ENCODE data around the gene CDYL.

The CDYL gene

GRCh38 chr6:4889701-4890100, 113.5 kb downstream of the CDYL start:
- DNase-seq = no peak

DNA sequence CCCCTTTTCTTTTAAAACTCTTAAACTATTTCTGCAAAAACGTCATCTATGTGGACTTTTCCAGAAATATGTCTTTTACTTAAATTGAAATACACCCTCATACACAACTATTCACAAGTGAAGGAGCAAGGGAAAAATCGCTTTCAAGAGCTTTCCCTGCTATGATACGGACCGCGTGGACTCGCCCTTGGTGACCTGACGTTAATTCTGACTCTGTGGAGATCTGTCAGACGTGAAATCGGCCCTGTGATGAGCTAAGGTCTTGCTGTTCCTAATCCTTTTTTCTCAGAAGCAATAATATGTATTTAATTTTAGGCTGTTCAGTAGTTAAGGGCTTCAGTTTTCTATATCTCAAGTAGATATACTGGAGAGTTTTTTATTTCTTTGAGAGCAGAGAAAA, 114.0 kb downstream of the CDYL start:
- no peak for DNase-seq

GRCh38 chr6:4890627-4891026, 114.4 kb downstream of the CDYL start:
- DNase-seq = no peak

- no peak for DNase-seq
Measured at GRCh38 chr6:4891141-4891540, 114.9 kb downstream of the CDYL start.

GRCh38 chr6:4892785-4893485, 116.7 kb downstream of the CDYL start:
- DNase-seq = no peak

- no peak for DNase-seq
Measured at GRCh38 chr6:4894049-4894448, 117.8 kb downstream of the CDYL start.

GRCh38 chr6:4895971-4896370, 119.8 kb downstream of the CDYL start:
- no peak for DNase-seq

DNA sequence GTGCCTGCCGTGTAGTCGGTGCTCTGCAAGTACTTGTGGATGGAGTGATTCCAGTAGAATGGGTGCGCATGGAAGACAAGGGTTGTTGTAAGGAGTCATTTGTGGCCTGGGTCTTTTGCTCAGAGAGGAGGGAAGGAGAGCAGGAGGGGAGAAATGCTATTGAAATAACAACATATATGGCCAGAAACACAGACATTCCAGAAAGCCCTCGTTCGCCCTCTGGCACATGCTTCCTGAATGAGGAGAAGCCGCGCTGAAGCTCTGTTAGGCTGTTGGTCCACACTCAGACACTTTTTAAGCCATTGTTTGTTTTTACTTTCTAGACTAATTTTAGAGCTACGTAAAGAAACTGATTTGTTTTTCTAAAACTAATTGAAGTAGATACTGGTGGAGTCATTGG, 120.2 kb downstream of the CDYL start:
- DNase-seq = peak; percentile 69

- no peak for DNase-seq
Measured at GRCh38 chr6:4899249-4900034, 123.2 kb downstream of the CDYL start.

DNA sequence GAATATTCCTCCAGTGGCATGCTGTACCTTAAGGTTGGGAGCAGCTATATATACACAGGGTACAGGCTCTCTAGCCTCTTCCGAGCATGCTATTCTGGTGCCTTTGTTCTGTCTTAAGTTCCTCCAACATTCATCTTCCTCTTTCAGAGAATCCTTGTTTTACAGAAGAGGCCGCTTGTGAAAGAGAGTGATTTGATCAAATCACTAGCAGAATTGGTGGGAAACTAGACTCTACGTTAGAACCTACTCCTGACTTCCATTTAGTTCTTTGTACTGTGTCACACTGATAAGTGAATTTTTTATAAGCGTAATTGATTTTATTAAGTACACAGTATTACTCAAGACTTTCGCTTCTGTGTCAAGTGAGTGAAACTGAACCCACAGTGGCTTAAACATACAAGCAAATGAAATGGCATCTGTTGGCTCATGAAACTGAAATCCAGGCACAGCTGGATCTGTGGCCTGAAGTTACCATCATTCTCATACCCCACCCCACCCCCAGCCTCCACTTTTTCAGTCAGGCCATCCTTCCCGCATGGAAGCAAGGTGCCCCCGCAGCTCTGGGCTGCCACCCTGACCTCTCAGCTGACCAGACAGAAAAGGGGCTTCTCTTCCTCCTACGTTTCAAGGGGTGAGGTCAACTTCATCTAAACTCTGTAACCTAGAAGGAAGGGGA, 125.3 kb downstream of the CDYL start:
- DNase-seq = no peak

GRCh38 chr6:4902363-4902762, 126.2 kb downstream of the CDYL start:
- DNase-seq = no peak

- no peak for DNase-seq
Measured at GRCh38 chr6:4903121-4903520, 126.9 kb downstream of the CDYL start.

- no peak for DNase-seq
Measured at GRCh38 chr6:4903751-4904370, 127.7 kb downstream of the CDYL start.

DNA sequence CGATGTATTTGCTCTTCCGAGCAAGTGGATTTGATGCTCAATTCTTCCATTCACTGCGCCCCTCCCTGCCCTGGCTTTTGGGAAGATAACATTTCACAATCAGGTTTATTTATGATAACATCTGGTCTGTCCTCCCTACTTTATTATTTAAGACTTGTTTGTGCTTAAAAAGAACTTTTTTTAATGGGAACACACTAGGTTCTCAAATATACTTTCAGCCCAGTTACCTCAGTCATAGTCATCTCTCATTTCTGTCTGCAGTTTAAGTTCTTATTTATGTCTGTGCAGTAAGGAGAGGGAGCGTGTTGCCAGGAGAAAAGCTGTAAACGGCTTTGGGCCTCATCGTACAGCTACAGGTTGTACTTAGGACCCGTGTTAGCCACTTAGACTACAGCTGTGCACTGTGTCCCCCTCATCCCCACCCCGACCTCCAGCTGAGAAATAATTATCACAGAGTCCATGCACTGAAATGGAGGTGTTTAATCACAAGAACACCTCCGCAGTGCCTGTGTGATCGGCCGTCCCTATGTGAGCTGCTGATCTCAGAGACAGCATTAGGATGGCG, 128.3 kb downstream of the CDYL start:
- DNase-seq = no peak

DNA sequence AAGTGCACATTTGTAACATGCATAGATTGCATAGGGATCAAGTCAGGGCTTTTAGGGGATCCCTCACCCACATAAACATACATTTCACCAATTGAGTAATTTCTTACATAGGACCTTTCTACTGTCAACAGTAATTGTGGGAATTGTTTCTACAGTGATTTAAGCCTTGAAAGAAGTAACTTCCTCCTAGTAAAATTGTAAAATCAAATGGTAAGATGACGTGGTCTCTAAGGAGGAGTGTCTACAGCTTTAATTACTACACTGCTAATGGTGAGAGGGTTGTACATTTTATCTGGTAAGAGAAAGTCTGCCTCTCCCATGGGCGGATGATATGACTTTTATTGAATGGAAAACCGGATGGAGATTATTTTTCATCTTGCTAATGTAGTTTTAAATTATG, 129.6 kb downstream of the CDYL start:
- DNase-seq = no peak

- no peak for DNase-seq
Measured at GRCh38 chr6:4906293-4907276, 130.4 kb downstream of the CDYL start.

GRCh38 chr6:4907602-4908001, 131.4 kb downstream of the CDYL start:
- DNase-seq = no peak

DNA sequence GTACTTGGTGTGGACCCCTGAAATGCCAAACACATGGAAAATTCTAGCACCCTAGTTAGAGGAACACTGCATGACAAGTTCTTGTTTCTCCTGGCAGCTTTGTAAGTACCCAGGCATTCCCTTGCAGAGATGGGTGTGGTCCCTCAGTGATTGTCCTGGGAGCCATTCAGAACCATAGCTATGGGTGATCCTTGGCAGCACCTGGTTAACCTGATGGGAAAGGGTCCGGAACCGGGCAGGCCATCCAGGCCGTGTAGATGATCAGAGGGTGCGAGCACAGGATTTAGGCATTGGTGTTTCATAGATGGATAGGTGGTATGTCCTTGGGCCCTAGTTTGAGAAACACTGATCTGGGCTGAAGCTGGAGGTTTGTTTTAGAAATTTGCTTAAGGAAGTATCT, 131.9 kb downstream of the CDYL start:
- DNase-seq = no peak

GRCh38 chr6:4909063-4909706, 133.0 kb downstream of the CDYL start:
- no peak for DNase-seq

DNA sequence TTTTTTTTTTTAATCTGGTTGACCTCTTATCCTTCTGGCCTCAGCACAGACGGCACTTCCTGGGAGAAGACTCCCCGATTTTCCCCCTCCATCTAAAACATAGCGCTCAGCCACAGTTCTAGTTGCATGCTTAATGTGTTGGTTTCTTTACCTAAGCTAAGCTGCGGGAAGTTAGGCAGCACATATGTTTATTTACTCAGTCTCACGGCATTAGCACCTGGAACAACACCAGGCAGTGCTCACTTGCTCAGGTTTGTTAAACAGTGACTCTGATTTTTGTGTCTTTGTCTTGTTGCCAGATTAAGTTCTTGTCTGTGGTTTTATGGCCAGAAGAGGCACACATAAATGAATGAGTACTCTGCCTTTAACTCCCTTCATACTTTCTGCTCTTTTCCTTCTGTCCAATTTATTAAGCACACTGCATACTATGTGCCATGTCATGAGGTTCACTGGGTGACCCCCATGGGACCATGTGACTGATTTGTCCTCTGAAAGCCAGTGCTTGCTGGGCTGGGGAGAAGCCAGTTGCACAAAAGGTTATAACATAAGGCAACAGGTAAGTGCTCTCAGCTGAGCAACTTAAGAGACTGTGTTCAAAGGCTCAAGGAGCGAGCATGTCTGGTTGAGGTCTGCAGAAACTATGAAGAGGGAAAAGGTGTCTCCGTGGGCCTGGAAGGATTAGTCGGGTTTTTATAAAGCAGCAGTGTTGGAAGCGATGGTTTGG, 134.0 kb downstream of the CDYL start:
- DNase-seq = no peak

DNA sequence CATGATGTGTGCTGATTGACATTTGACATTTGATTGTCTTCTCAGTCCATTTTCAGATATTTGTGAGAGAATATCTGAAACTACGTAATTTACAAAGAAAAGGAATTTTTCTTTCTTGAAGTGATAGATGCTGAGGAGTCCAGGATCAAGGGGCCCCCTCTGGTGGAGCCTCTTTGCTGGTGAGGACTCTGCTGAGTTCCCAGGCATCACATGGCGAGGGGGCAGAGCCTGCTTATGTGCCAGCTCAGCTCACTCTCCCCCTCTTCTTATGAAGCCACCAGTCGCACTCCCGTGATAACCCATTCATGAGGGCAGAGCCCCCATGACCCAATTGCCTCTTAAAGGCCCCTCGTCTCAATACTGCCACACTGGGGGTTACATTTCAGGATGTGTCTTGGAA, 136.4 kb downstream of the CDYL start:
- DNase-seq = no peak

All from islet precursor cell (in vitro differentiated cells).